Left ventricle myocardium inferior (tissue), 1 donor: ENCODE data around the gene CCNF. TPM values are rescaled to one million over a fixed set of nuclear protein-coding genes. Genes with fewer than 3 reads are reported as not detected.
"Not testable (repeated sequence)": the region's sequence is repeated elsewhere in the genome, so short reads cannot be mapped to it uniquely, and the experiment has no call there.

Experiments used
- DNase-seq: peaks from one replicate; pipeline ENCODE4 v3.0.0-alpha.2; 2020
- H3K27ac ChIP-seq: fragments of 200-600 bp; replicated peaks from 2 replicates; pipeline ENCODE4 v1.8.0; 2021
- H3K27me3 ChIP-seq: fragments of 200-600 bp; 2 replicates; pipeline ENCODE4 v1.8.0; 2021; ENCODE audit warnings: low read depth
- H3K36me3 ChIP-seq: fragments of 200-600 bp; 2 replicates; pipeline ENCODE4 v1.8.0; 2021
- H3K4me1 ChIP-seq: fragments of 200-600 bp; 2 replicates; pipeline ENCODE4 v1.8.0; 2021
- H3K4me3 ChIP-seq: fragments of 200-600 bp; 2 replicates; pipeline ENCODE4 v1.8.0; 2021; ENCODE audit warnings: mild to moderate bottlenecking, moderate library complexity
- H3K9me3 ChIP-seq: fragments of 200-600 bp; replicated peaks from 2 replicates; pipeline ENCODE4 v1.8.0; 2021
- CTCF ChIP-seq: fragments of 200-600 bp; IDR thresholded peaks from 2 replicates; pipeline ENCODE4 v1.8.0; 2021; ENCODE audit warnings: antibody characterized with exemption, mild to moderate bottlenecking, borderline replicate concordance
- intact Hi-C: fragments of 100-400 bp; cut with micrococcal nuclease; formaldehyde crosslinking; loops from one replicate; pipeline ENCODE4 v1.11.0; 2022
- total RNA-seq: library from RNA; stranded (reverse); fragmentation: NEBNext Ultra II Directional; extraction: Animal tissue kit (Norgen Biotek cat#: 25700); gene quantifications from one replicate; pipeline ENCODE4 v1.2.1, GENCODE V29; 2021
- donor health status: DM: no; HTN: yes; CAD: no; lungs with severe emphysema.

CCNF gene
- total RNA-seq, 1 donor from 2014 or later: 0.96 TPM

- intact Hi-C loops: no loop called here
- H3K36me3 ChIP-seq: peaks cover 16% of the 10 kb centered on the region
- DNase-seq: no peak
- H3K27ac ChIP-seq: peak overlapping the region; percentile 76
- peaks cover 23% of the 10 kb centered on the region for H3K4me1 ChIP-seq
- no peaks in the 10 kb centered on the region for H3K9me3 ChIP-seq
- H3K4me3 ChIP-seq: peak overlapping the region; percentile 91
- TF ChIP-seq CTCF: no peak
- no peaks in the 10 kb centered on the region for H3K27me3 ChIP-seq
These were observed 538 bp upstream of the CCNF start for GRCh38 chr16:2428784-2429033.

- H3K36me3 ChIP-seq: peaks cover 16% of the 10 kb centered on the region
- H3K27me3 ChIP-seq: no peaks in the 10 kb centered on the region
- H3K9me3 ChIP-seq: no peaks in the 10 kb centered on the region
- intact Hi-C loops: loop anchor here (10.0 kb wide), 1 partner anchor 95 kb away; no protein-coding TSS in a partner anchor
- no peak for TF ChIP-seq CTCF
- H3K4me3 ChIP-seq: peak overlapping the region; percentile 91
- peaks cover 23% of the 10 kb centered on the region for H3K4me1 ChIP-seq
- no peak for DNase-seq
- peak overlapping the region; percentile 82 for H3K27ac ChIP-seq
These were observed 770 bp downstream of the CCNF start for GRCh38 chr16:2429771-2430663.

GRCh38 chr16:2432286-2432685 is 3.0 kb downstream of the CCNF start:
- no peak for DNase-seq
- peaks cover 23% of the 10 kb centered on the region for H3K36me3 ChIP-seq
- H3K27ac ChIP-seq: no peak overlapping the region
- H3K9me3 ChIP-seq: no peaks in the 10 kb centered on the region
- TF ChIP-seq CTCF: no peak
- H3K27me3 ChIP-seq: no peaks in the 10 kb centered on the region
- peaks cover 23% of the 10 kb centered on the region for H3K4me1 ChIP-seq
- intact Hi-C loops: loop anchor here (10.0 kb wide), 1 partner anchor 97 kb away; no protein-coding TSS in a partner anchor
- H3K4me3 ChIP-seq: no peak overlapping the region

GRCh38 chr16:2432801-2433505 is 3.7 kb downstream of the CCNF start:
- H3K27ac ChIP-seq: no peak overlapping the region
- peaks cover 23% of the 10 kb centered on the region for H3K4me1 ChIP-seq
- no peaks in the 10 kb centered on the region for H3K9me3 ChIP-seq
- no peak for DNase-seq
- TF ChIP-seq CTCF: no peak
- H3K4me3 ChIP-seq: no peak overlapping the region
- H3K27me3 ChIP-seq: no peaks in the 10 kb centered on the region
- H3K36me3 ChIP-seq: peaks cover 23% of the 10 kb centered on the region
- intact Hi-C loops: loop anchor here (10.0 kb wide), 1 partner anchor 98 kb away; no protein-coding TSS in a partner anchor

- not testable (repeated sequence) for DNase-seq, H3K9me3 ChIP-seq, H3K27me3 ChIP-seq, H3K4me3 ChIP-seq, H3K27ac ChIP-seq, H3K4me1 ChIP-seq
- intact Hi-C loops: loop anchor here (10.0 kb wide), 1 partner anchor 100 kb away; no protein-coding TSS in a partner anchor
- H3K36me3 ChIP-seq: peaks cover 26% of the 10 kb centered on the region
These were observed 6.0 kb downstream of the CCNF start for GRCh38 chr16:2435236-2435635.
